Stimulated activated naive B cell treated with anti-CD40 and anti-IgM and Interleukin-4, amounts not matched to agents 10 μg/mL and 1 μg/mL and 100 μg/mL, for 72 hours (primary cell): ENCODE measurements around the gene KIAA0319L.
"Not testable (repeated sequence)": the region's sequence is repeated elsewhere in the genome, so short reads cannot be mapped to it uniquely, and the experiment has no call there.

ENCODE experiments used
- ATAC-seq, 2 donors: fragments of 150-1000 bp; cut with Tn5 transposase; replicated peaks; 2 replicates each; pipeline ENCODE4 v1.10.0; 2021; ENCODE audit warnings: moderate library complexity in 1 of 2
- DNase-seq: peaks from one replicate; pipeline ENCODE4 v3.0.0; 2021
- H3K27ac Mint-ChIP-seq: one replicate; pipeline ENCODE4 v1.8.0; 2022; ENCODE audit warnings: mild to moderate bottlenecking, mixed read lengths
- H3K27me3 Mint-ChIP-seq, 2 donors: one replicate each; pipeline ENCODE4 v1.8.0; 2022; ENCODE audit warnings: mixed read lengths in 2 of 2
- H3K36me3 Mint-ChIP-seq, 2 donors: one replicate each; pipeline ENCODE4 v1.8.0; 2022; ENCODE audit warnings: mixed read lengths in 2 of 2, mild to moderate bottlenecking in 1 of 2
- H3K4me1 Mint-ChIP-seq, 2 donors: one replicate each; pipeline ENCODE4 v1.8.0; 2022; ENCODE audit warnings: mixed read lengths in 2 of 2, mild to moderate bottlenecking in 1 of 2
- H3K4me3 Mint-ChIP-seq, 2 donors: one replicate each; pipeline ENCODE4 v1.8.0; 2022; ENCODE audit warnings: mild to moderate bottlenecking in 2 of 2, mixed read lengths in 2 of 2, moderate library complexity in 1 of 2
- H3K9me3 Mint-ChIP-seq, 2 donors: one replicate each; pipeline ENCODE4 v1.8.0; 2022; ENCODE audit warnings: mixed read lengths in 2 of 2, mild to moderate bottlenecking in 1 of 2

Gene KIAA0319L

GRCh38 chr1:35490250-35490649 lies 67.0 kb downstream of the KIAA0319L start:
- DNase-seq = no peak
- H3K9me3 Mint-ChIP-seq = peaks cover 14 to 18% of the 10 kb centered on the region in 2 donors
- H3K27ac Mint-ChIP-seq = no peak overlapping the region
- H3K27me3 Mint-ChIP-seq = no peaks in the 10 kb centered on the region
- no peak for ATAC-seq
- H3K4me1 Mint-ChIP-seq = peaks cover 3 to 16% of the 10 kb centered on the region in 2 donors
- H3K36me3 Mint-ChIP-seq = peaks cover 33 to 57% of the 10 kb centered on the region in 2 donors
- H3K4me3 Mint-ChIP-seq = no peak overlapping the region

DNA sequence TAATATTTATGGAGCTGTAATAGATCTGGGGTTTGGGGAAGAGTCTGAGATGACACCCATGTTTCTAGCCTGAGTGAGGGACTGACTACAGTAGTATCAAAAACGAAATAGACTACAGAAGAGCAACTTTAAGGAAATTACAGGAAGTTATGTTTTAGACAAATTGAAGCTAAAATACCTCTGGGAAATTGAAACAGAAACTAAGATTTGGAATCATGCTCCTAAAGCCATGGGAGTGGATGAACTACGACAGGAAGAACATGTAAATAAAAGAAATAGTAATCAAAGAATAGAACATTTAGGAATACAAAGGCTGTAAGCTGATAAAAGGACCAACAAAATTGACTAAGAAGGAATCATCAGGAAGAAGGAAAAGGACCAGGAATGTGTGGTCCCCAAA lies 68.9 kb downstream of the KIAA0319L start:
- H3K27me3 Mint-ChIP-seq = no peaks in the 10 kb centered on the region
- DNase-seq = no peak
- peaks cover 8 to 27% of the 10 kb centered on the region in 2 donors for H3K4me1 Mint-ChIP-seq
- no peak overlapping the region for H3K4me3 Mint-ChIP-seq
- no peak for ATAC-seq
- H3K9me3 Mint-ChIP-seq = peaks cover 14 to 18% of the 10 kb centered on the region in 2 donors
- H3K27ac Mint-ChIP-seq = no peak overlapping the region
- peaks cover 29 to 50% of the 10 kb centered on the region in 2 donors for H3K36me3 Mint-ChIP-seq

DNA sequence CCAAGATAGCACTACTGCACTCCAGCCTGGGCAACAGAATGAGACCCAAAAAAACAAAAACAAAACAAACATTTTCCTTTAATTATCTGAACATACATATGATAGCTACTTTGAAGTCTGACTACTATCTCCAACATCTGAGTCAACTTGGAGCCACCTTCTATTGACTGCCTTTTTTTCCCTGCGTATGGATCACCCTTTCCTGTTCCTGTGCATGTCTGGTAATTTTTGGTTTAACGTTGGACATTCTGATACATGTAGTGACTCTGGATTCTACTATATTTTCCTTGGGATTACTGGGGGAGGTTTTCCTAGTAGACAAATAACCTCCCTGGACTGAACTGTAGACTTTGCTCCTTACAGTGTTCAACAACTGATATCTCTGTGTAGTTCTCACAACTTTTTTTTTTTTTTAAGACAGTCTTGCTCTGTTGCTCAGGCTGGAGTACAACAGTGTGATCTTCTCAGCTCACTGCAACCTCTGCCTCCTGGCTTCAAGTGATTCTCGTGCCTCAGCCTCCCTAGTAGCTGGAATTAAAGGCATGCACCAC lies 70.3 kb downstream of the KIAA0319L start:
- ATAC-seq (no peak), DNase-seq (no peak)
- no peak overlapping the region for H3K27ac Mint-ChIP-seq
- peaks cover 29 to 54% of the 10 kb centered on the region in 2 donors for H3K36me3 Mint-ChIP-seq
- no peaks in the 10 kb centered on the region for H3K27me3 Mint-ChIP-seq
- no peak overlapping the region for H3K4me3 Mint-ChIP-seq
- H3K4me1 Mint-ChIP-seq = peaks cover 8 to 27% of the 10 kb centered on the region in 2 donors
- peaks cover 14 to 18% of the 10 kb centered on the region in 2 donors for H3K9me3 Mint-ChIP-seq

DNA sequence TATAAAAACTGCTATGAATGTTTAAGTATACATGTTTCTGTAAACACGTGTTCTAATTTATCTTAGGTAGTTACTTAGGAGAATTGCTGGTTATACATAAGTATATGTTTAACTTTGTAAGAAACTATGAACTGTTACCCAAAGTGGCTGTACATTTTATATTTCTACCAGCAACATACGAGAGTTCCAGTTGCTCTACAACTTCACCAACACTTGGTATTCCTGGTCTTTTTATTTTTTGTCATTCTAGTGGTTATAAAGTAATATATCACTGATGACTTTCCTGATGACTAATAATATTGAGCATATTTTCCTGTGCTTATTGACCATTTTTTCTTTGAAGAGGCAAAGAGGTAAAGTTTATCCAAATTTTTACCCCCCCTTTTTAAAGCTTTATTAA lies 76.0 kb downstream of the KIAA0319L start:
- H3K4me1 Mint-ChIP-seq = peaks cover 5 to 16% of the 10 kb centered on the region in 2 donors
- H3K9me3 Mint-ChIP-seq = no peaks in the 10 kb centered on the region
- no peak overlapping the region for H3K27ac Mint-ChIP-seq
- DNase-seq (no peak), ATAC-seq (no peak)
- no peak overlapping the region for H3K4me3 Mint-ChIP-seq
- peaks cover 23 to 37% of the 10 kb centered on the region in 2 donors for H3K36me3 Mint-ChIP-seq
- no peaks in the 10 kb centered on the region for H3K27me3 Mint-ChIP-seq

DNA sequence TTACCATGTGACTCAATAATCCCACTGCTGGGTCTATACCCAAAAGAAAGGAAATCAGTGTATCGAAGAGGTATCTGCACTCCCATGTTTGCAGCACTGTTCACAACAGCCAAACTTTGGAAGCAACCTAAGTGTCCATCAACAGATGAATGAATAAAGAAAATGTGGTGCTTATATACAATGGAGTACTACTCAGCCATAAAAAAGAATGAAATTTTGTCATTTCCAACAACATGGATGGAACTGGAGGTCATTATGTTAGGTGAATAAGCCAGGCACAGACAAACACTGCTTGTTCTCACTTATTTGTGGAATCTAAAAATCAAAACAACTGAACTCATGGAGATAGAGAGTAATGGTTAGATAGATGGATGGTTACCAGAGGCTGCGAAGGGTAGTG lies 79.3 kb downstream of the KIAA0319L start:
- ATAC-seq (no peak), DNase-seq (no peak)
- H3K27me3 Mint-ChIP-seq = no peaks in the 10 kb centered on the region
- no peak overlapping the region for H3K4me3 Mint-ChIP-seq
- H3K9me3 Mint-ChIP-seq = no peaks in the 10 kb centered on the region
- H3K36me3 Mint-ChIP-seq = peaks cover 31 to 44% of the 10 kb centered on the region in 2 donors
- no peaks in the 10 kb centered on the region for H3K4me1 Mint-ChIP-seq
- H3K27ac Mint-ChIP-seq = no peak overlapping the region

DNA sequence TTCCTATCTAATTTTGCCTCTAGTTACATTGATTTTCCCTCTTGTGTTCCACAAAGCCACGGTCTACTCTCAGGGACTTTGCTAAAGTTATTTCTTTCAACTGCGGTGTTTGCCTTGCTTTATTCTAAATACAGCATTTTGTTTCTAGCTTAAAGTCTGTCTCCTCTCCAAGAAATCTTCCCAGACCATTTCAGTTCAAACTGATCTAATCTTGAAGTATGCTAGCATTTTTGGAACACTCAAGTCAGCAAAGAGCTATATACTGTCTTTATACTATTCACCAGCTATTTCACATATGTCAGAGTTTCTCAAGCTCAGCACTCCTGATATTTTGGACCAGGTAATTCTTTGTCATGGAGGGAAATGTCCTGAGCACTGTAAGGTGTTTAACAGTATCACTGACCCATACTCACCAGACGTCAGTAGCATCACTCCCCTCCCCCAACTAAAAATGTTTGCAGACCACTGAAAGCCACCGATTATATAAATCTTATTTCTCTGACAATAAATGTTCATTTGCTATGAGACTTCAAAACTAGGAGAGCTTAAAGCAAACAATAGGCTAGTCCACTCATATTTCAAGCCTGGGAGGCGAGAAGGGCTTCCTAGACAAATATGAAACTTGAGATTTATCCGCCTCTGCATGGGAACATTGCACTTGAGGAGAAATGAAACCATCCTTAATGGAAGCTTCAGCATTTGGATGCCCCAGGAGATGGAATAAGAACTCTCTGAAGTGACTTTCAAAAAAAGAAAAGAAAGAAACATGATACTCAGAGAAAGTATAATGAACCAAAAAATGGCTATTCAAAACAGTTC lies 81.1 kb downstream of the KIAA0319L start:
- ATAC-seq = no peak
- Mint-ChIP-seq H3K4me3 (no peak overlapping the region), H3K4me1 (no peaks in the 10 kb centered on the region), H3K9me3 (no peaks in the 10 kb centered on the region), H3K27ac (no peak overlapping the region), H3K36me3 (peaks cover 38 to 50% of the 10 kb centered on the region in 2 donors), H3K27me3 (no peaks in the 10 kb centered on the region)
- DNase-seq = no peak

- Mint-ChIP-seq H3K4me3 (no peak overlapping the region), H3K4me1 (no peaks in the 10 kb centered on the region), H3K9me3 (no peaks in the 10 kb centered on the region), H3K36me3 (peaks cover 39 to 54% of the 10 kb centered on the region in 2 donors), H3K27ac (no peak overlapping the region), H3K27me3 (no peaks in the 10 kb centered on the region)
- no peak for DNase-seq
- ATAC-seq = no peak
Observed at GRCh38 chr1:35475356-35475755, 81.8 kb downstream of the KIAA0319L start.

DNA sequence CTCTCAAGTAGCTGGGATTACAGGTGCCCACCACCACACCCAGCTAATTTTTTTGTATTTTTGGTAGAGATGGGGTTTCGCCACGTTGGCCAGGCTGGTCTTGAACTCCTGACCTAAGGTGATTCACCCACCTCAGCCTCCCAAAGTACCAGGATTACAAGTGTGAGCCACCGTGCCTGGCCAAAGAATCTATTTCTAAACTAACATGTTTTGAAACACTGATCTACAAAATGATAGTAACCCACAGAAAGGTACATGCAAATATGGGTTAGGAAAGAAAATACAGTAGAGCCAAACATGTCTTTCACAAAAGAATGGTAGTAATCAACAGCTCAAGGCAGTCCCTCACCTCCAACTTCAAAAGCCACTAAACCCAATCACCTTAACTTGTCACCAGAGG lies 84.0 kb downstream of the KIAA0319L start:
- H3K9me3 Mint-ChIP-seq, H3K27me3 Mint-ChIP-seq, H3K27ac Mint-ChIP-seq, ATAC-seq, H3K4me1 Mint-ChIP-seq, H3K4me3 Mint-ChIP-seq, DNase-seq: not testable (repeated sequence)
- peaks cover 51 to 57% of the 10 kb centered on the region in 2 donors for H3K36me3 Mint-ChIP-seq

DNA sequence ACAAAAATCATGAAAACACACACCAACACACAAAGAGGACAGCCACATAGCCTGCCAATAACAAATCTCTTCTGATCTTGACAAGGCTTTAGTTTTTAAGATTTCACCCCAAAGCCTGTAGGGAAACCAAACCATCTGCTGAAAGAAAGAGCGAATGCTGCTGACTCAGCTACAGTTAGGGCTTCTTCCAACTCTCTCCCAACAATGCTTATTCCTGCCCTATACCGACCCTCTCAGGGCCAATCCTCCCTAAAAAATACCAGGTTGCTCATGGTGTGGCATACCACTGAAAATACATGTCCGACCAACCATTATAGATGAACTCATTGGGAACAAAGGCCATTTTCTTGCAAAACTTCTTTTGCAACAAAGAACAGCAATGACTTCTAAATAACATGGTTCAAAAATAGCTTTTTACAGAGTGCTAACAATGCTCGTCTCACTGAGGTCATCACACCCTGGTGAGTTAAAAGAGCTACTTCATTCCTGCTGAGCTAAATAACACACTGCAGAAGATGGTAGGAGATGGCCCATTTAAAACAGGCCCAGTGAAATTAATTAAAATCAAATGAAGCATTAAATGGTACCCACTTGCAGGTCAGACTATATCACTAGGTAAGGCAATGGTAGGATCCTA lies 86.1 kb downstream of the KIAA0319L start:
- H3K9me3 Mint-ChIP-seq = no peaks in the 10 kb centered on the region
- H3K27me3 Mint-ChIP-seq = no peaks in the 10 kb centered on the region
- no peak overlapping the region for H3K27ac Mint-ChIP-seq
- no peak for DNase-seq
- ATAC-seq = no peak
- H3K4me1 Mint-ChIP-seq = no peaks in the 10 kb centered on the region
- H3K36me3 Mint-ChIP-seq = peaks cover 42 to 53% of the 10 kb centered on the region in 2 donors
- H3K4me3 Mint-ChIP-seq = no peak overlapping the region

GRCh38 chr1:35466120-35466519 lies 91.1 kb downstream of the KIAA0319L start:
- peaks cover 0 to 2% of the 10 kb centered on the region in 2 donors for H3K4me1 Mint-ChIP-seq
- no peak overlapping the region for H3K27ac Mint-ChIP-seq
- ATAC-seq (no peak), DNase-seq (no peak)
- peaks cover 7 to 12% of the 10 kb centered on the region in 2 donors for H3K9me3 Mint-ChIP-seq
- no peak overlapping the region for H3K4me3 Mint-ChIP-seq
- H3K36me3 Mint-ChIP-seq = peaks cover 68 to 76% of the 10 kb centered on the region in 2 donors
- no peaks in the 10 kb centered on the region for H3K27me3 Mint-ChIP-seq

- not testable (repeated sequence) for H3K27me3 Mint-ChIP-seq, H3K27ac Mint-ChIP-seq, ATAC-seq, DNase-seq, H3K4me3 Mint-ChIP-seq, H3K4me1 Mint-ChIP-seq
- peaks cover 58 to 67% of the 10 kb centered on the region in 2 donors for H3K36me3 Mint-ChIP-seq
- H3K9me3 Mint-ChIP-seq = peaks cover 7 to 12% of the 10 kb centered on the region in 2 donors
Observed at GRCh38 chr1:35463749-35464148, 93.5 kb downstream of the KIAA0319L start.

GRCh38 chr1:35463232-35463631 lies 94.0 kb downstream of the KIAA0319L start:
- no peak for DNase-seq
- H3K4me3 Mint-ChIP-seq = no peak overlapping the region
- ATAC-seq = no peak
- no peaks in the 10 kb centered on the region for H3K27me3 Mint-ChIP-seq
- H3K4me1 Mint-ChIP-seq = peaks cover 0 to 2% of the 10 kb centered on the region in 2 donors
- no peak overlapping the region for H3K27ac Mint-ChIP-seq
- H3K9me3 Mint-ChIP-seq = peaks cover 7 to 12% of the 10 kb centered on the region in 2 donors
- peaks cover 53 to 62% of the 10 kb centered on the region in 2 donors for H3K36me3 Mint-ChIP-seq

DNA sequence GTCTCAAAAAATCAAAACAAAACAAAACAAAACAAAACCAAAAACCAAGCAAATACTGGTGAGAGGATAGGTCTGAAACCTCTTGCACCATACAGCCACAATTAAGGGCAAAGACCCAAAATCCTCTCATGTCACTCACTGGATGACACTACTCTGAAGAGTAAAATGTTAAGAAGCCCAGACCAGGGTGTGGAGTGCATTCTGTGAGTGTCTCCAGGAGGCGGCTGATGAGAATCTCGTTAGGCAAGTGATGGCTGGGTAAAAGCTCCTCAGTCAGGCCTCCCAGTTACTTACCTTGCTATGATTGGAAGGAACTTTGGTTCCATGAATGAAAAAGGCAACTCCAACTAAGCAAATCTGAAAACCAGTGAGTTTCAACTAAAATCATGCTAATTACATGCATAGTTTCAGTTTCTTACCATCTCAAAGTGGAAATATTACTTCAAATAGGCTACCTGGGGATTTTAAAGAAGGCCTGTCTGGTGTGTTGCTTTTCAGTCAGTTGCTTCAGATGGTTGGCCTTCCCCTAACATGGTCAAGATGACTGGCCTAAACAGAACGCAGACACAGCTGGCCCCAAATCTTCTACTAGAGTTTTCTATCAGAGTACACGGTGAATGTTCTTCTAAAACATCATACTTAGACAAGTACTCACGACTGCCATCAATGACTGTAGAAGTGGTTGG lies 95.1 kb downstream of the KIAA0319L start:
- ATAC-seq (no peak), DNase-seq (no peak)
- Mint-ChIP-seq H3K9me3 (peaks cover 7 to 12% of the 10 kb centered on the region in 2 donors), H3K4me3 (no peak overlapping the region), H3K27me3 (no peaks in the 10 kb centered on the region), H3K36me3 (peaks cover 51 to 57% of the 10 kb centered on the region in 2 donors), H3K27ac (no peak overlapping the region), H3K4me1 (peaks cover 0 to 2% of the 10 kb centered on the region in 2 donors)

GRCh38 chr1:35460796-35461195 lies 96.4 kb downstream of the KIAA0319L start:
- peaks cover 7 to 10% of the 10 kb centered on the region in 2 donors for H3K9me3 Mint-ChIP-seq
- H3K27ac Mint-ChIP-seq = no peak overlapping the region
- peaks cover 0 to 2% of the 10 kb centered on the region in 2 donors for H3K4me1 Mint-ChIP-seq
- peaks cover 50 to 52% of the 10 kb centered on the region in 2 donors for H3K36me3 Mint-ChIP-seq
- H3K27me3 Mint-ChIP-seq = no peaks in the 10 kb centered on the region
- DNase-seq = no peak
- H3K4me3 Mint-ChIP-seq = no peak overlapping the region
- ATAC-seq = no peak
